ENCODE data around the gene ENO2. TPM values are rescaled to one million over a fixed set of nuclear protein-coding genes. Genes with fewer than 3 reads are reported as not detected.

The ENO2 gene
- total and polyA plus RNA-seq, 8 donors, result 9.3 to 50.0 (median 15.5) TPM

- H3K27me3 ChIP-seq, result no peaks in the 10 kb centered on the region
- peak overlapping the region in 1 of 2 donors; percentile 47 for H3K4me3 ChIP-seq
- peak overlapping the region; percentile 83 to 93 for H3K27ac ChIP-seq
- intact Hi-C loops (cut with DNase I), result no loop called here
- H3K36me3 ChIP-seq, result peaks cover 0 to 57% of the 10 kb centered on the region in 2 donors
- no peak for DNase-seq
- no peak for ATAC-seq
- no peaks in the 10 kb centered on the region for H3K9me3 ChIP-seq
- TF ChIP-seq CTCF (IDR thresholded peaks at IDR 0.05), result no peak
- peaks cover 31 to 94% of the 10 kb centered on the region in 2 donors for H3K4me1 ChIP-seq
Observed at GRCh38 chr12:6960593-6961277, 46.4 kb downstream of the ENO2 start.

GRCh38 chr12:6961278-6961694, 46.9 kb downstream of the ENO2 start:
- peaks cover 31 to 93% of the 10 kb centered on the region in 2 donors for H3K4me1 ChIP-seq
- H3K9me3 ChIP-seq, result no peaks in the 10 kb centered on the region
- intact Hi-C loops (cut with DNase I), result no loop called here

GRCh38 chr12:6961695-6962284, 47.4 kb downstream of the ENO2 start:
- Histone ChIP-seq H3K36me3 (peaks cover 0 to 57% of the 10 kb centered on the region in 2 donors), H3K9me3 (no peaks in the 10 kb centered on the region), H3K27ac (peak overlapping the region; percentile 83 to 93), H3K4me3 (peak overlapping the region; percentile 5 to 47), H3K4me1 (peaks cover 31 to 92% of the 10 kb centered on the region in 2 donors), H3K27me3 (no peaks in the 10 kb centered on the region)
- intact Hi-C loops (cut with DNase I), result no loop called here
- DNase-seq (peak in 3 of 4 donors; percentile 50 to 87 (median 76)), ATAC-seq (peak; percentile 62)
- TF ChIP-seq CTCF (IDR thresholded peaks at IDR 0.05), result peak in 1 of 2 donors; percentile 8

More at GRCh38 chr12:6961278-6961694, 46.9 kb downstream of the ENO2 start:
- ATAC-seq (peak; percentile 10), DNase-seq (peak in 2 of 4 donors; percentile 88 to 92)
- Histone ChIP-seq H3K4me3 (peak overlapping the region in 1 of 2 donors; percentile 47), H3K27ac (peak overlapping the region; percentile 83 to 93), H3K27me3 (no peaks in the 10 kb centered on the region), H3K36me3 (peaks cover 0 to 57% of the 10 kb centered on the region in 2 donors)
- no peak for TF ChIP-seq CTCF (IDR thresholded peaks at IDR 0.05)

- no peaks in the 10 kb centered on the region for H3K9me3 ChIP-seq
- no peak for TF ChIP-seq CTCF (IDR thresholded peaks at IDR 0.05)
- peak overlapping the region; percentile 83 to 93 for H3K27ac ChIP-seq
- ATAC-seq (peak; percentile 74), DNase-seq (peak in 2 of 4 donors; percentile 81 to 85)
- H3K27me3 ChIP-seq, result no peaks in the 10 kb centered on the region
- H3K4me3 ChIP-seq, result peak overlapping the region; percentile 33 to 47
- intact Hi-C loops (cut with DNase I), result no loop called here
- H3K36me3 ChIP-seq, result peaks cover 3 to 57% of the 10 kb centered on the region in 2 donors
- H3K4me1 ChIP-seq, result peaks cover 31 to 88% of the 10 kb centered on the region in 2 donors
Observed at GRCh38 chr12:6962285-6963015, 48.1 kb downstream of the ENO2 start.

Measured in left lung (tissue), 10 donors.